Measurements from ENCODE around the gene PIP4K2B.
A peak's percentile ranks its signal among the peaks of the same experiment; 100 is the strongest.

The PIP4K2B gene

GRCh38 chr17:38719943-38720641 lies 79.3 kb downstream of the PIP4K2B start:
- Mint-ChIP-seq H3K9me3 (no peaks in the 10 kb centered on the region), H3K4me1 (peaks cover 30% of the 10 kb centered on the region), H3K27ac (peak overlapping the region in 2 of 3 experiments; percentile 79 to 80), H3K4me3 (peak overlapping the region; percentile 66 to 80 (median 75)), H3K27me3 (ENCODE audit: low read depth) (no peaks in the 10 kb centered on the region), H3K36me3 (ENCODE audit: low read depth) (peaks cover 47% of the 10 kb centered on the region)
- no peak for TF ChIP-seq CTCF (IDR thresholded peaks at IDR 0.05; ENCODE audit: unreplicated experiment in 3 of 3)

- Mint-ChIP-seq H3K9me3 (no peaks in the 10 kb centered on the region), H3K27me3 (ENCODE audit: low read depth) (no peaks in the 10 kb centered on the region), H3K4me1 (peaks cover 29% of the 10 kb centered on the region), H3K36me3 (ENCODE audit: low read depth) (peaks cover 52% of the 10 kb centered on the region), H3K4me3 (peak overlapping the region; percentile 46 to 75 (median 59)), H3K27ac (peak overlapping the region; percentile 58 to 81 (median 62))
- no peak for TF ChIP-seq CTCF (IDR thresholded peaks at IDR 0.05; ENCODE audit: unreplicated experiment in 3 of 3)
Measured at GRCh38 chr17:38719289-38719942, 79.9 kb downstream of the PIP4K2B start.

- no peak for TF ChIP-seq CTCF (IDR thresholded peaks at IDR 0.05; ENCODE audit: unreplicated experiment in 3 of 3)
- Mint-ChIP-seq H3K9me3 (no peaks in the 10 kb centered on the region), H3K4me3 (no peak overlapping the region), H3K27ac (no peak overlapping the region), H3K4me1 (peaks cover 28% of the 10 kb centered on the region), H3K27me3 (ENCODE audit: low read depth) (no peaks in the 10 kb centered on the region), H3K36me3 (ENCODE audit: low read depth) (peaks cover 45% of the 10 kb centered on the region)
Measured at GRCh38 chr17:38717139-38717745, 82.1 kb downstream of the PIP4K2B start.

GRCh38 chr17:38716368-38717005 lies 82.9 kb downstream of the PIP4K2B start:
- Mint-ChIP-seq H3K27me3 (ENCODE audit: low read depth) (no peaks in the 10 kb centered on the region), H3K27ac (no peak overlapping the region), H3K9me3 (no peaks in the 10 kb centered on the region), H3K36me3 (ENCODE audit: low read depth) (peaks cover 47% of the 10 kb centered on the region), H3K4me1 (peaks cover 32% of the 10 kb centered on the region), H3K4me3 (no peak overlapping the region)
- no peak for TF ChIP-seq CTCF (IDR thresholded peaks at IDR 0.05; ENCODE audit: unreplicated experiment in 3 of 3)
